GM12873 (cell line): ENCODE results near the gene COPZ1.
A peak's percentile ranks its signal among the peaks of the same experiment; 100 is the strongest.

Experiments used
- CTCF ChIP-seq: IDR thresholded peaks from 2 replicates; pipeline ENCODE4 v1.5.1; 2012; ENCODE audit warnings: low read depth, mild to moderate bottlenecking, moderate library complexity, low read length, control low read depth; ENCODE audit not compliant: insufficient read depth; ENCODE audit errors: missing control alignments

The COPZ1 gene

GRCh38 chr12:54363618-54364017 lies 38.7 kb downstream of the COPZ1 start:
- no peak for TF ChIP-seq CTCF

DNA sequence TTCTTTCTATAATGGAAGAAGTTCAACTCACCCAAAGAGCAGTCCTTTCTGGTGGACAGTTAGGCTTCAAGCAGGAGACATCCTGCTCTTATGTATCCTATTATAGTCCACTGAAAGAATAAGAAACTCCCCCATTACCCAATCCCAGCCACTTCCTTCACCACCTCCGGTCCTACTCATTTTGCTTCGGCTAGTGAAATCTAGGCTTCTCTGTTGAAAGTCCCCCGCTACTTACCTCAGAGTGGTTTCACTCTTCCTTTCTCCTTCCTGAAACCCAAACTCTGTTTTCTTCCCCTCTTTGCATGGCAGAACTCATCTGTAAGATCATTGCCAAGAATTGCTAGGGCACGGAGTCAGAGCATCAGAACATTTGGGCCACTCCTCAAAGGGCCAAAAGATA lies 39.5 kb downstream of the COPZ1 start, which contains the start of gene GPR84:
TSS of gene GPR84 (minus strand) at position 74 of the 400 bp plus-strand sequence. CDS start 635 bp downstream, outside the sequence.
- TF ChIP-seq CTCF = no peak

DNA sequence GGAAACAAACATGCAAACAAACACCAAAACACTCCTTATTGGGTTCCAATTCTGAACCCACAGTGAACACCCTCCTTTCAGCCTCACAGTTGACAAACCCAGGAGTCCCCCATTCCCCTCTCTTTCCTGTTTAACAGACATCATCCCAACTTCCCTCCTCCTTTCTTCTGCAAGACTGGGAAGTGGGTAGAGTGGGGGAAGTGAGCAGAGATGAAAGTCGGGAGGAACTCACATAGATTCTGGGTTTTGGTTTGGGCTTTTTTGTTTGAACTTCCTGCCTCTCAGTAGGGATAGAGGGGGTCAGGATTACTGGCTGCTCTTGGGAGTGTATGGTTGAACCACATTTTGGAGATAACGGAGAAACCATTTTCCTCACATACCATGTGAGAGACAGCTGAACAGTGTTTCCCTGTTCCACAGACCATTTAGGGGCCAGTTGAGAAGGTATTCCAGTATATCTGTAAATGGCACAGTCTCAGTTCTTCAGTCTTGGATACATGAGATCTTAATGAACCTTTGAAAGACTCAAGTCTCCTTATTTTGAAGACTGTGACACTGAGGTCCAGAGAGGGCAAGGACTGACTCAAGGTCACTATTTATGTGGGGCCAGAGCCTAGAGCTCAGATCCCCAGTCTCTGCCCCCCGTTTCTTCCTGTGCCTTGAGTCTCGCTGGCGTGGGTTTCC lies 43.2 kb downstream of the COPZ1 start:
- no peak for TF ChIP-seq CTCF

- peak; percentile 97 for TF ChIP-seq CTCF
Measured at GRCh38 chr12:54368709-54369596, 44.0 kb downstream of the COPZ1 start.

DNA sequence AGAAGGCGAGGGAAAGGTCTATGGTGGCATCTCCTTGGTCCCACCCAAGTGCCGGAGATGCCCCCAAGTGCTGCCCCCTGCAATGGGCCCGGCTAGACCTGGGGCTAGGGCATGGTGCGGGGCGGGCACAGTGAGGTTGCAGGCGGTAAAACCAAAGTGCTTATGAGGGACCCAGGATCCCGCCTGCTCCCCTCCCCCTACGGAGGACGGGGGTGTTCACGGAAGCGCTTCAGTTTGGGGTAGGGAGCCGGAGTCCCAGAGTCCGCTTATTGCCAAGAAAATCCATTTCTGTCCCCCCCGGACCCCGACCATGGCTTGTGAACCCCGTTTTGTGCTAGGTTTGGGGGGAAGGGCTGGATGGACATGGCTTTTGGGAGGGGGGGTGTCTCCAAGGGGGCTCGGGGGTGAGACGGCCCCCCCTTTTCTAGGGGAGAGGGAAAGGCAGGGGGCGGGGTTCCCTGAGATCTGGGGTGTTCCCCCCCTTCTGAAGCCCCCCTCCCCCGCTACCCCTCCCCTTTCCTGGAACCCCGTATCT lies 44.7 kb downstream of the COPZ1 start:
- TF ChIP-seq CTCF = no peak

GRCh38 chr12:54370171-54370730 lies 45.3 kb downstream of the COPZ1 start:
- peak; percentile 79 for TF ChIP-seq CTCF
